Mucosa of rectum (tissue), 2 donors: ENCODE measurements around the gene GNAL.
"Not testable (repeated sequence)": the region's sequence is repeated elsewhere in the genome, so short reads cannot be mapped to it uniquely, and the experiment has no call there.

ENCODE experiments used
- H3K27ac ChIP-seq, 2 donors: one replicate each; pipeline ENCODE4 v1.7.0; 2013; ENCODE audit warnings: inconsistent platforms in 2 of 2, low read depth in 2 of 2, low read length in 2 of 2
- H3K27me3 ChIP-seq, 2 donors: one replicate each; pipeline ENCODE4 v1.7.0; 2013; ENCODE audit warnings: low read length in 2 of 2; ENCODE audit not compliant: control insufficient read depth in 2 of 2, insufficient read depth in 2 of 2
- H3K36me3 ChIP-seq, 2 donors: one replicate each; pipeline ENCODE4 v1.7.0; 2013; ENCODE audit warnings: low read length in 2 of 2; ENCODE audit not compliant: control insufficient read depth in 2 of 2, insufficient read depth in 2 of 2
- H3K4me1 ChIP-seq, 2 donors: one replicate each; pipeline ENCODE4 v1.7.0; 2013; ENCODE audit warnings: low read length in 2 of 2, mild to moderate bottlenecking in 1 of 2; ENCODE audit not compliant: control insufficient read depth in 2 of 2, insufficient read depth in 2 of 2
- H3K4me3 ChIP-seq, 2 donors: one replicate each; pipeline ENCODE4 v1.7.0; 2013; ENCODE audit warnings: low read length in 2 of 2
- H3K9ac ChIP-seq, 2 donors: one replicate each; pipeline ENCODE4 v1.7.0; 2013; ENCODE audit warnings: low read length in 2 of 2, low read depth in 1 of 2, mild to moderate bottlenecking in 1 of 2
- H3K9me3 ChIP-seq, 2 donors: one replicate each; pipeline ENCODE4 v1.7.0; 2013; ENCODE audit warnings: low read length in 2 of 2; ENCODE audit not compliant: control insufficient read depth in 2 of 2
- donor health status: healthy.
- donor health status: Normal muscosa, but diverticular disease.

Gene GNAL

GRCh38 chr18:11678211-11678610, 10.9 kb upstream of the GNAL start:
- Histone ChIP-seq H3K27me3 (peaks cover 0 to 5% of the 10 kb centered on the region in 2 donors), H3K36me3 (no peaks in the 10 kb centered on the region)

GRCh38 chr18:11689669-11690565, 853 bp downstream of the GNAL start:
- Histone ChIP-seq H3K27ac (peak overlapping the region in 1 of 2 donors; percentile 16), H3K9ac (peak overlapping the region in 1 of 2 donors; percentile 26)

More at GRCh38 chr18:11678211-11678610, 10.9 kb upstream of the GNAL start:
- no peak overlapping the region for H3K9ac ChIP-seq
- no peaks in the 10 kb centered on the region for H3K9me3 ChIP-seq
- H3K27ac ChIP-seq: no peak overlapping the region
- no peak overlapping the region for H3K4me3 ChIP-seq
- H3K4me1 ChIP-seq: no peaks in the 10 kb centered on the region

GRCh38 chr18:11690660-11691059, 1.6 kb downstream of the GNAL start:
- not testable (repeated sequence) for H3K27ac ChIP-seq, H3K4me1 ChIP-seq, H3K4me3 ChIP-seq, H3K9ac ChIP-seq, H3K27me3 ChIP-seq, H3K9me3 ChIP-seq, H3K36me3 ChIP-seq

More at GRCh38 chr18:11689669-11690565, 853 bp downstream of the GNAL start:
- H3K4me1 ChIP-seq: peaks cover 4% of the 10 kb centered on the region in 2 donors
- H3K36me3 ChIP-seq: no peaks in the 10 kb centered on the region
- H3K27me3 ChIP-seq: peaks cover 0 to 4% of the 10 kb centered on the region in 2 donors
- no peaks in the 10 kb centered on the region for H3K9me3 ChIP-seq
- peak overlapping the region; percentile 57 to 67 for H3K4me3 ChIP-seq

- Histone ChIP-seq H3K27ac (no peak overlapping the region), H3K27me3 (no peaks in the 10 kb centered on the region), H3K4me3 (no peak overlapping the region), H3K4me1 (no peaks in the 10 kb centered on the region), H3K36me3 (no peaks in the 10 kb centered on the region), H3K9me3 (no peaks in the 10 kb centered on the region), H3K9ac (no peak overlapping the region)
Measured at GRCh38 chr18:11695736-11696135, 6.7 kb downstream of the GNAL start.

- no peak overlapping the region for H3K27ac ChIP-seq
- H3K9me3 ChIP-seq: no peaks in the 10 kb centered on the region
- no peak overlapping the region for H3K4me3 ChIP-seq
- H3K27me3 ChIP-seq: no peaks in the 10 kb centered on the region
- no peaks in the 10 kb centered on the region for H3K4me1 ChIP-seq
- H3K9ac ChIP-seq: no peak overlapping the region
- H3K36me3 ChIP-seq: no peaks in the 10 kb centered on the region
Measured at GRCh38 chr18:11696451-11696850, 7.4 kb downstream of the GNAL start.

GRCh38 chr18:11700876-11701275, 11.8 kb downstream of the GNAL start:
- Histone ChIP-seq H3K36me3 (no peaks in the 10 kb centered on the region), H3K27ac (no peak overlapping the region), H3K9ac (no peak overlapping the region), H3K27me3 (no peaks in the 10 kb centered on the region), H3K9me3 (no peaks in the 10 kb centered on the region), H3K4me3 (no peak overlapping the region), H3K4me1 (no peaks in the 10 kb centered on the region)

GRCh38 chr18:11710578-11710977, 21.5 kb downstream of the GNAL start:
- no peak overlapping the region for H3K4me3 ChIP-seq
- no peaks in the 10 kb centered on the region for H3K9me3 ChIP-seq
- no peaks in the 10 kb centered on the region for H3K27me3 ChIP-seq
- H3K9ac ChIP-seq: no peak overlapping the region
- no peak overlapping the region for H3K27ac ChIP-seq
- H3K4me1 ChIP-seq: no peaks in the 10 kb centered on the region
- H3K36me3 ChIP-seq: no peaks in the 10 kb centered on the region

- Histone ChIP-seq H3K27ac (no peak overlapping the region), H3K9ac (no peak overlapping the region), H3K4me3 (no peak overlapping the region), H3K4me1 (no peaks in the 10 kb centered on the region), H3K36me3 (no peaks in the 10 kb centered on the region), H3K27me3 (no peaks in the 10 kb centered on the region), H3K9me3 (no peaks in the 10 kb centered on the region)
Measured at GRCh38 chr18:11713756-11714155, 24.7 kb downstream of the GNAL start.

- Histone ChIP-seq H3K27me3 (no peaks in the 10 kb centered on the region), H3K4me1 (no peaks in the 10 kb centered on the region), H3K9me3 (no peaks in the 10 kb centered on the region), H3K36me3 (no peaks in the 10 kb centered on the region), H3K9ac (no peak overlapping the region), H3K27ac (no peak overlapping the region), H3K4me3 (no peak overlapping the region)
Measured at GRCh38 chr18:11714244-11714918, 25.3 kb downstream of the GNAL start.

- not testable (repeated sequence) for H3K9me3 ChIP-seq, H3K9ac ChIP-seq, H3K27me3 ChIP-seq, H3K27ac ChIP-seq, H3K4me1 ChIP-seq, H3K36me3 ChIP-seq, H3K4me3 ChIP-seq
Measured at GRCh38 chr18:11716767-11717315, 27.8 kb downstream of the GNAL start.
